GM18502 (cell line): ENCODE results near the gene SLC25A25.

Source experiments
- ATAC-seq: cut with Tn5 transposase; IDR thresholded peaks from one replicate; pipeline ENCODE4 v1.9.1; 2021; ENCODE audit warnings: mild to moderate bottlenecking; ENCODE audit not compliant: unreplicated experiment, poor library complexity

Gene SLC25A25

DNA sequence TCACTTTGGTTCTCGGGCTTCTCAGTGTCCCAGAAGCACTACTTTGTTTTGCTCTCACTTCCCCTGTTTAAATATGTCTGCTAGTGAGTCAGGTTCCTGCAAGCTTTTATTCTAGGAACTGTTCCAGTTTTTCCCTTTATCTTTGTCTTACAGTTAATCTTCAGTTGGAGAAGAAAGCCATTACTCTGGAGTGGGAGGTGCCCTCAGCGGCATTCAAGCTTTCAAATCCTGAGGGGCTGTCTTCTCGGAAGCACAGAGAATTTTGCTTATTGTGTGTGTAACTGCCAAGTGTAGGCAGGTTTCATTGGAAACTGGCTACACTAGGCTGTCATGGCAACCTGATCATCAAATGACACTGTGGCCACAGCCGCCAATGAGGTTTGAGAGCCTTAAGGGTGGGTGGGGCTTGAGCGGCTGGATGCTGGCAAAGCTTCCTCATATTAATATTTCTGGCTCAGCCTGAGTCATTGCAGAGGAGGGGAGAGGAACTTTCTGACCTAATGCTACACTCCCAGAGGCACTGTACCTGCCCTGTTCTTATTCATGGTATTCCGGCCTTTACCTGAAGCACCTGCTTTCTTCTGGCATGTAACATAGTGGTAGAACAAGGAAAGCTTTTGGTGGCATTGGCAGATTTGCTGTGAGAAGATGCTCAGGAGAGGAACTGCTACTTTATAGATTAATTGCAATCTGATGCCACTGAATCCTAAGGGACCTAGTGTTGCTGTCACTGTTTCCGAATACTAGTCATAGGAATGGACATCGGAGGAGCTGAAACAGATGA, 26.3 kb downstream of the SLC25A25 start:
- peak; percentile 94 for ATAC-seq

GRCh38 chr9:128094950-128095544, 27.0 kb downstream of the SLC25A25 start:
- ATAC-seq: no peak

DNA sequence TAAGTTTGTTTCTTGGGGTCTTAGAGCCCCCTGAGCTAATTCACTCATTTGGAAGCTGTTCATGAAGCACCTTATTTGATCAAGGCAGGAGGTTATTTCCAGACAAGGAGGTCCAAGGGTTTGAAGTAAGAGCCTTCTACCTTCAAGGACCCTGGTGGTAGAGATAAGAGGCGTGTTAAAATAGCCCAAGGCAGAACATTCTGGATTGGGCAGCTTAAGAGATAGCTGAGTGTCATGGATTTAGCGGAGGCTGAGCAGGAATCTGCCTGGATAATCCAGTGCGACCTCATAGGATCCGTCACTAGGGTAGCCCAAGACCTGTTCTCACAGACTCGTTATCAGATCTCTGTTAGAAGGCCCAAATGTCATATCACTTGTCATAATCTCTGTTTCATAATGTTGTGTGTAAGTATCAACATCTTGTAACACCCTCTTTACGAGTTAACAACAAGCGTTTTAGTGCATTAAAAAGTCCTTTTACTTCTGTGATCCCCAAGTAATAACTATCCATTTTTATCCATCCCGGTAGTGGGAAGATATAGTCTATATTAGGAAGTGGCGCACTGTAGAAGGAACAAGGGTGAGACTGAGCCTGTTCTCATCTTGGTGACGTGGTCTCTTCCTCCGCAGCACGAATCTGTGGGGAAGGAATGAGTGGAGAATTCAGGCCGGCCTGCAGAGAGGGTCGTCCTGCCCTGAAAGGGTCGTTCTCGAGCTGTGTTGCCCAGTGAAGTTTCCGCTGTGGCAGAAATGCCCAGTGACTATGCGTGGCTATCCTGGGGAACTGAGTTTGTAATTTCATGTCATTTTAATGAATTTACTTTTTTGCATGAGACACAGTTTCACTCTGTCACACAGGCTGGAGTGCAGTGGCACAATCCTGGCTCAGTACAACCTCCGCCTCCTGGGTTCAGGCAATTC, 28.8 kb downstream of the SLC25A25 start:
- no peak for ATAC-seq

DNA sequence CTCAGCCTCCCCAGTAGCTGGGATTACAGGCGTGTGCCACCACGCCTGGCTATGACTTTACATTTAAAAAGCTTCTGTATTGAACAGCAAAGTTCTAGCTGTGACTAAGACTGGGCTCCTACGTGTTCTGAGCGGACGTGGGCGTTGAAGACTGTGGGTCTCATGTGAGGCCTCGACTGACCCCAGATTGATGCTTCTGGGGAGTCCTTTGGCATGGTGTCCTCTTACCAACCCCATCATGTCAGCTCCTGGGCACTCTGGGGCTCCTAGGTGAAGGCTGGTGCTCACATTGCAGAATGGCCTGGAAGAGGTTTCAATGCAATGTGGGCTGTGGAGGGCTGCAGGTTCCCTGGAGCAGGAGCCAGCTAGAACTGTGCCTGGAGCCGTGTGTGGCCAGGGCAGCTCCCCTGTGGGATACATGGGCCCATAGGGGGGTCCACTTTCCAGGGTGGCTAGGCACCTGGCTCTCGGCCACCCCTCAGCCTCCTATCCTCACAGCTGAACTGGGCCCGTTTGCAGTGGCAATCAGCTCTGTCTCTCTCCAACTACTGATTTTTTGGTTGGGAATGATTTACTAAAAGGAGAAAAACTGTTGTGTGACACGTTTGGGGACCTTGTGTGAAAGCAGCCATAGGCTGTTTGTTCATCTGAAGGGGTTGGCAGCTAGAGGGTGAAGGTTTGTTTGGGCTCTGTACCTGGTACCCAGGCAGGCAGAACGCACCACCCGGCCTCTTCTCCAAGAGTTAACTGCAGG, 29.7 kb downstream of the SLC25A25 start:
- ATAC-seq: no peak

- no peak for ATAC-seq
These were observed 30.5 kb downstream of the SLC25A25 start for GRCh38 chr9:128098297-128099230.

DNA sequence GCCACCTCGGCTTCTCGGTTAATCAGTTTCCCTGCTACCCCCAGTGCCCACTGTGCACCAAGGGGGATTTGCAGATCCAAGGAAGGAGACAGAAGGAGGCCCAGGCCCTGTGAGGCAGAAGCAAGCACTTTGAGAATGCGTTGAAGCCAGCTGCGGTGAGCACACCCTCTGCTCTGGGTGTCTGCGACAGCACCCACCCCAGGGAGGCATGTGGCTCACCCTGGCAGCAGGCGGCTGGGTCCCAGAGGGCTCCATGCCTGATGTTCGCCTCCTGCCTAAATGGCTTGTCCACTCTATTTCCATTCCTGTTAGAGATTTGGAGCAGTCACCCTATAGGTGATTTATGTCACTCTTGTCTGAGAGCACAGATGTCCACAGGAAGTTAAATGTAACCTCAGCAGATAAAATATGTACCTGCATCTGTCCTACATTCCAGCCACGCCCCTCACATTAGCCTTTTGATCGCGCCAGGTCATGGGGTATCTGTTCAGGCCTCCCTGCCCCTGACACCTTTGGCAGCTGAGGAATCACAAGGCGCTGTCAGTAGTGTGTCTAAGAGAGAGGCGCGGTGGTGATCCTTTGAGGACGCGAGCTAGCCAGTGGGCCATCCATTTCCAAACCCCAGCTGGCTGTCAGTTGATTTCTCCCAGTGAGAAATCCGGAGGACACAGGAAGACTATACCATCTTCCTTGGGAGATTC, 31.3 kb downstream of the SLC25A25 start:
- no peak for ATAC-seq

DNA sequence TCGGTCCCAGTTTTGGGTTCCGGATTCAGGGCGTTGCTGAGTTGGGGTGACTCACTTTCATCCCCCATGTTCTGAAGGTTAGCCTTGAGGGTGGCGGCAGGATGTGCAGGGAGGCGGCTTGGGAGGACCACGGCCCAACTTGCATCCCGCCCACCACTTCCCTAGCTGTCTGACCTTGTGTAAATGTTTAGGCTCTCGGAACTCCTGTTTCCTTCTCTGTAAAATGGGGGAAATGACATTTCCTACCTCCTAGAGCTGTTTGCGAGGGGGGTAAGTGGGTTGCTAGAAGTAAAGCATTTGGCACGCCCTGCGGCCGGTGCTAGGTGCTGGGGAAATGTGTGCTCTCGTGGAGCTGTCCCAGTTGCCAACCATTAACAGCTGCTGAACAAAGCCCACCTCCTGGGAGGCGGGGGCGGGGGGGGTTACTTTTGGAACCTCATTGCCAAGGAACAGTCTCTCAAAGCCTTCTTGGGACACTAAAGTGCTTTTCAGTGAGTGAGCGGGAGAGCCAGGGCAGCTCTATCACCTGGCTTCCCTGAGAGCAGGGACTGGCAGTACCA, 32.0 kb downstream of the SLC25A25 start:
- ATAC-seq: no peak

GRCh38 chr9:128100581-128100980, 32.5 kb downstream of the SLC25A25 start:
- ATAC-seq: no peak

- ATAC-seq: no peak
These were observed 33.2 kb downstream of the SLC25A25 start for GRCh38 chr9:128101231-128101661.

DNA sequence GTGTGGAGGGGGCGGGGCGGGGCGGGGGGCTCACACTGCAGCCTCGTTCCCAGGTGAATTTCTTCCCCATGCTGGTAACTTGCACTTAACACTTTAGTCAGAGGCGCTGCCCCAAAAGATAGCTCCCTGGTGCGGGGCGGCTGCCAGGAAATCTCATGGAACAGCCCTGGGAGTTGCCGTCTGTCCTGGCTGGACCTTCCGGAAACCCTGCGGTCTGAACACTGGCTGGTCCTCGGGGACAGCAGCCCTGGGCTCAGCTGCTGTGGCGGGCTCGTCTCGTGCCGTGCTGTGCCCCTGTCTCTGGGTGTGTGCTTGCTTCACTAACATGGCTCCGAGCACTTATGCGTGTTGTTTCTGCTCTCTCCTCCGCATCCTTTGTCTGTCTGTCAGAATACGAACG, 33.7 kb downstream of the SLC25A25 start:
- no peak for ATAC-seq

GRCh38 chr9:128102196-128102595, 34.2 kb downstream of the SLC25A25 start:
- no peak for ATAC-seq

GRCh38 chr9:128102861-128103588, 35.0 kb downstream of the SLC25A25 start:
- no peak for ATAC-seq

- no peak for ATAC-seq
These were observed 35.5 kb downstream of the SLC25A25 start for GRCh38 chr9:128103589-128103962.

DNA sequence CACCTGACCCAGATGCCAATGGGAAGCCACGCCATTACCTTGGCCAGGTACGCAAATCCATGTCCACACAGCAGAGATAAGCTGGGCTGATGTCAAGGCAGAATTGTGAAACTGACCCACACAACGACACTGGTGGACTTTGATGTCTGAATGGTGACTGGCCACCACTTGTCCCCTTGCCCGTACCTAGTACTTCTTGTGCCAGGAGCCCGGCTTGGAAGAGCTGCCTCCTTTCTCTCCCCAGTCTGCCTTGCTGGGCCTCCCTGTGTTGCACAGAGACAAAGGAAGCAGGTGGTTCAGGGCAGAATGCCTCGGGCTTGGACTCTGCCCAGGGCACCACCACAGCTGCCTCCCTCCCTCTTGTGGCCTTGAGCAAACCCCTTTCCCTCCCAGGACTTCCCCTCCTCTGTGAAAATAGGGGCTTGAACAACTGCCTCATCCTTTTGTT, 36.2 kb downstream of the SLC25A25 start:
- ATAC-seq: no peak

DNA sequence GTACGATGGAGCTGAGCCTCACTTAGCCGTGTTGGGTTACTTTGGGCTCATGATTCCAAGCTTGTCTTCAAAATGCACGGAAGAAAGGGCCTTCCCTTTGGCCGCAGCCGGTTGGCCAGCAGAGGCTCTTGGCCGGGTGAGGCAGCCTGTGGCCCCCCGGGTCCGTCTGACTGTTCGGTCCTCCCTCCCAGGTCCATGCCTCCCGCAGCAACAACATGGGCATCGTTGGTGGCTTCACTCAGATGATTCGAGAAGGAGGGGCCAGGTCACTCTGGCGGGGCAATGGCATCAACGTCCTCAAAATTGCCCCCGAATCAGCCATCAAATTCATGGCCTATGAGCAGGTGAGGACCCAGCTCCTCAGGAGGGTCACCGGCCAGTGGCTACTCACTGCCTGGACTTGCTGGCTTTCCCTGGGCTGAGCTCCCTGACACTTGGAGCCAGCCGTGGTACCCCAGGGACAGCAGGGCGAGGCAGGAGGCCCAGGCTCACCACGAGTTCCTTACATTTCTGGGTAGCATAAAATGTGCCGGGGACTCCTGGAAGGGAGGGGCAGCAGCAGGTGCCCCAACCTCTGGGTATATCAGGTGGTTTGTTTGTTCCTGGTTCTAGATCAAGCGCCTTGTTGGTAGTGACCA, 37.6 kb downstream of the SLC25A25 start:
- no peak for ATAC-seq

DNA sequence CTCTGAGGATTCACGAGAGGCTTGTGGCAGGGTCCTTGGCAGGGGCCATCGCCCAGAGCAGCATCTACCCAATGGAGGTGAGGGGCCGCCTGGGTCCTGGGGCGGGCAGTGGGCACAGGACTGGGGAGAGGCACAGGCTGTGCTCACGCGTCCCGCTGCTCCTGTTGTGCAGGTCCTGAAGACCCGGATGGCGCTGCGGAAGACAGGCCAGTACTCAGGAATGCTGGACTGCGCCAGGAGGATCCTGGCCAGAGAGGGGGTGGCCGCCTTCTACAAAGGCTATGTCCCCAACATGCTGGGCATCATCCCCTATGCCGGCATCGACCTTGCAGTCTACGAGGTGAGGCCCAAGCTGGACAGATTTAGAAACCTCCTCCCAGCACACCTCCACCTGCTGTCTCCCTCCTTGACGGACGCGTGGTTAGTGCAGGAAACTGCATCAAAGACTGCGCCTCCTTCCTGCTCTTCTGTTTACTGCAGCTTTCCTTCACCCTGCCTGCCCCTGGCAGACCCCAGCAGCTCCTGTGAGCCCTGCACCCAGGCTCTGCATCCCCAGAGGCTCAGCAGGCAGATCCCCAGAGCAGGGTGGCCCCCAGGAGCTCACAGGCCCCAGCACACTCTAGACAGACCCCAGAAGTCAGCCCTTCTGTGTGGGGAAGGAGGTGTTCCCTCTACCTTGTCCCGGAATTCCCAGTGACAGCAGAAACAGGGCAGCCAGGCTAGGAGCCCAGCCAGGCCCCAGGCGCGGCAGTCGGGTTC, 38.3 kb downstream of the SLC25A25 start:
- ATAC-seq: no peak
